HG03175 (cell line): Measurements from ENCODE around the gene SMYD3.
"Not testable (repeated sequence)": the region's sequence is repeated elsewhere in the genome, so short reads cannot be mapped to it uniquely, and the experiment has no call there.

Experiments
- ATAC-seq: cut with Tn5 transposase; IDR thresholded peaks from one replicate; pipeline ENCODE4 v1.9.1; 2021; ENCODE audit warnings: mild to moderate bottlenecking, moderate library complexity; ENCODE audit not compliant: unreplicated experiment

Gene SMYD3

DNA sequence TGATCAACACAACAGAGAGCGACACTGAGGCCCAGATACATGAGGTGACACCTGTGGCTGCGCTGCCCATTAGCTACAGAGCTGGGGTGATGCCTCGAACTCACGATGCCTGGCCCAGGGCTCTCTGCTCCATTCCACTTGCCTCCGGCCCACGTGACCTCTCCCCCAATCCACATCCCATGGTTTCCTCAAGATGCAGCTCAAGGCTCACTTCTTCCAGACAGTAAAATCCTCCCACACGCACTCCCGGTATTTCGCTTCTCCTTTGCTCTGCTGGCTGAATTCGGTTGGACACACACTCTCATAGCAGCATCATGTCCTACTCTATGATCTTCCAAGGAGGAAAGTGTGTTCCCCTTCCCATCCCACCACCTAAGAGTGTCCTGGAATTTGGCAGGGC, 679.8 kb downstream of the SMYD3 start:
- no peak for ATAC-seq

DNA sequence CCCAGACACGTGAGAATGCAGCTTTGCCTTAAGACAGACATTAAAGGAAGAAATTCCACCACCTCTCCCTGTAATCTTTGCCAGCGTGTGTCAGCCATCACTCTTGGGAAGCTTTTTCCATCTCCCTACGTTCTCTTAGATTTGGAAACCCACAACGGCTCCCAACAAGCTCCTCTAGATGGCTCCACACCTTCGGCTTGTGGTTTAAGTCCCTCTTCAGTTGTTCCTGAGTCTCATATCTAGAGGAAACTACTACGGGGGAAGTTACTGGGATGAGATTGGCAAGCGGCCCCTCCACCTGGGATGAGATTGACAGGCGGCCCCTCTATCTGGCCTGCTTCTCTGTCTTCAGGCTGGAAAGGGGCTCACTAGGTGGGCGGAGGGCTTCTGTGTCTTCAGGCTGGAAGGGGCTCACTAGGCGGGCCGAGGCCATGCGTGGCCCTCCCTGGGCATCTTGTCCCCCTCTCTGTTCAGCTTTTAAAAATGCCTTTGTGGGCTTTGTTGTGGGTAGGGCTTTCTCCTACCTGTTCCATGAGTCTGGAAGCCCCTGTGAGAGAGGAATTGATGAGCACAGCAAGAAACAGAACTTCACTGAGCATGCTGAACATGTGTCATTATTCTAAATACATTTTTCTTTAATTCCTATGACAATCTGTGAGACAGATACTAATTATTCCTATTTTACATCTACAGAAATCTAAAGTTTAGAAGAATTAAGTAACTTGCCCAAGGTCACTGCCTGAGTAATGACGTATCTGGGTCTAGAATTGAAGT, 681.8 kb downstream of the SMYD3 start:
- ATAC-seq = no peak

- no peak for ATAC-seq
These were observed 683.5 kb downstream of the SMYD3 start for GRCh38 chr1:245823408-245824147.

DNA sequence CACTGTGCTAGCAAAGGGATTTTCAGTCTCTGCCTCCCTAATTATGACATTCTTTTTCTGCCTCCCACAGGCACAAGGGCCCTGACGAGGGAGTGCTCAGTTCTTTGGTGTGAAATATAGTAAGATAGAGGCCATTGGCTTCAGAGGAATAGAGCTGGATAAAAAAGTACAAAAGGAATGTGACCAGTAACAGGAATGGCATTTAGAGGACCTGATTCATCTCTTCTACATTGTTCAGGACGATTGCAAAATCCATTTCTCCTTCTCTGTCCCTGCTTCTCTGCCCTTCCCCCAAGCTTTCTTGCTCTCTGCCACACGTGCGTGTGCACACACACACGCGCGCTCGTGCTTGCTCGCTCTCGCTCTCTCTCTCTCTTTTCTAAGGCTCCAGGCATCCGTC, 684.1 kb downstream of the SMYD3 start:
- ATAC-seq = no peak

DNA sequence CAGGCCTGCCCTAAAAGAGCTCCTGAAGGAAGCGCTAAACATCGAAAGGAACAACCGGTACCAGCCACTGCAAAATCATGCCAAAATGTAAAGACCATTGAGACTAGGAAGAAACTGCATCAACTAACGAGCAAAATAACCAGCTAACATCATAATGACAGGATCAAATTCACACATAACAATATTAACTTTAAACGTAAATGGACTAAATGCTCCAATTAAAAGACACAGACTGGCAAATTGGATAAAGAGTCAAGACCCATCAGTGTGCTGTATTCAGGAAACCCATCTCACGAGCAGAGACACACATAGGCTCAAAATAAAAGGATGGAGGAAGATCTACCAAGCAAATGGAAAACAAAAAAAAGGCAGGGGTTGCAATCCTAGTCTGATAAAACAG, 688.7 kb downstream of the SMYD3 start:
- ATAC-seq = not testable (repeated sequence)

DNA sequence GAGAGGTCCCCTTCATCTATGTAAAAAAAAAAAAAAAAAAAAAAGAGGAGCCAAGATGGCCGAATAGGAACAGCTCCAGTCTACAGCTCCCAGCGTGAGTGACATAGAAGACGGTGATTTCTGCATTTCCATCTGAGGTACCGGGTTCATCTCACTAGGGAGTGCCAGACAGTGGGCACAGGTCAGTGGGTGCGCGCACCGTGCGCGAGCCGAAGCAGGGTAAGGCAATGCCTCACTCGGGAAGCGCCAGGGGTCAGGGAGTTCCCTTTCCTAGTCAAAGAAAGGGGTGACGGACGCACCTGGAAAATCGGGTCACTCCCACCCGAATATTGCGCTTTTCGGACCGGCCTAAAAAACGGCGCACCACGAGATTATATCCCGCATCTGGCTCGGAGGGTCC, 690.6 kb downstream of the SMYD3 start:
- not testable (repeated sequence) for ATAC-seq

DNA sequence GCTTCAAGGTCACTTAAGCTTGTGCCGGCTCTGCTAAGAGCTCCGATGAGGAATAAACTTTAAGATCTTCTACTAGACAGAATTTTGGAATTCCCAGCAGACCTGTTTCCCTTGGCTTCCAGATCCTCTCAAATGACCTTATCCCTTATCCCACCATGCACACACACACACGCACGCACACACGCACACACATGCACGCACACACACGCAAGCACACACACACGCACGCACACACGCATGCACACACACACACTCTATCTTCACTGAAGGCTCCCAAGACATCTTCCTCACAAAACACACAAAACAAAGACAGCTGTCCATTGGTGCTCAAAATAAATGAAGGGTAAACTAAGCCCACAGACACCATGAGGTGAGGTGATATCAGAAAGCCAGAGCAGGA, 692.4 kb downstream of the SMYD3 start:
- no peak for ATAC-seq

- no peak for ATAC-seq
These were observed 694.8 kb downstream of the SMYD3 start for GRCh38 chr1:245812278-245812677.

- ATAC-seq = no peak
These were observed 696.2 kb downstream of the SMYD3 start for GRCh38 chr1:245810789-245811337.

GRCh38 chr1:245810181-245810769, 696.8 kb downstream of the SMYD3 start:
- no peak for ATAC-seq

DNA sequence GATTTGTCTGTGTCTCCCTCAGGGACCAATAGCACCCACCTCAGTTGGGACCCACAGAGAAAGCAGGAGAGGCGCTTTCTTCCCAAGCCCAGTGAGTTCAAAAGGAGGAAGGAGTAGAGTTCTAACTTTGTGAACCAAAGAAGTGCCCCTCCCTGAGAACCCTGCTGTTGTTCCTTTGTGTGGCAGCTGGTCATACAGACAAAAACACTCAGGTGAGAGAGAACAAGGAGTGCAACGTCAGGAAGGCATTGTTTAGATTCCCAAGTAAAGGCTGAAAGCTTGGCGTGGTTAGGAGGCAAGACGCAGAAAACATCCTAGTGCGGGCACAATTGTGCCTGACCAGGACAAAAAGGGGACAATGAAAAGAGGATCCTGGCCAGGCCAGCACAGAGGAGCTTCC, 697.7 kb downstream of the SMYD3 start:
- no peak for ATAC-seq

- ATAC-seq = peak; percentile 26
These were observed 698.9 kb downstream of the SMYD3 start for GRCh38 chr1:245807954-245808719.

GRCh38 chr1:245807306-245807705, 699.8 kb downstream of the SMYD3 start:
- ATAC-seq = peak; percentile 88

GRCh38 chr1:245805532-245805931, 701.5 kb downstream of the SMYD3 start:
- no peak for ATAC-seq

DNA sequence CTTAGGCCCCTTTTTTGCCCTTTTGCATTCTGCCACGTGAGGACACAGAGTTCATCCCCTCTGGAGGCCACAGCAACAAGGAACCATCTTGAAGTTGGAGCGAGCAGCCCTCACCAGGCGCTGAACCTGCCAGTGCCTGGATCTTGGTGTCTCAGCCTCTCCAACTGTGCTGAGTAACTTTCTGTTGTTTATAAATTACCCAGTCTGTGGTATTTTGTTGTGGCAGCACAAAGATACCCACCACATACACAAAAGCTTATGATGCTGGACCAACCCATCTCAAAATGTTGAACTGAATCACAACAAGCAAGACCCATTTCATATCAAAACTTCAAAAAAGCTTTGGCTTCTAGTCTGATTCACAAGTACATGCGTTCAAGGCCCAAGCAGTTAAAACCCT, 702.4 kb downstream of the SMYD3 start:
- ATAC-seq = no peak

GRCh38 chr1:245803666-245804037, 703.4 kb downstream of the SMYD3 start:
- ATAC-seq = no peak

DNA sequence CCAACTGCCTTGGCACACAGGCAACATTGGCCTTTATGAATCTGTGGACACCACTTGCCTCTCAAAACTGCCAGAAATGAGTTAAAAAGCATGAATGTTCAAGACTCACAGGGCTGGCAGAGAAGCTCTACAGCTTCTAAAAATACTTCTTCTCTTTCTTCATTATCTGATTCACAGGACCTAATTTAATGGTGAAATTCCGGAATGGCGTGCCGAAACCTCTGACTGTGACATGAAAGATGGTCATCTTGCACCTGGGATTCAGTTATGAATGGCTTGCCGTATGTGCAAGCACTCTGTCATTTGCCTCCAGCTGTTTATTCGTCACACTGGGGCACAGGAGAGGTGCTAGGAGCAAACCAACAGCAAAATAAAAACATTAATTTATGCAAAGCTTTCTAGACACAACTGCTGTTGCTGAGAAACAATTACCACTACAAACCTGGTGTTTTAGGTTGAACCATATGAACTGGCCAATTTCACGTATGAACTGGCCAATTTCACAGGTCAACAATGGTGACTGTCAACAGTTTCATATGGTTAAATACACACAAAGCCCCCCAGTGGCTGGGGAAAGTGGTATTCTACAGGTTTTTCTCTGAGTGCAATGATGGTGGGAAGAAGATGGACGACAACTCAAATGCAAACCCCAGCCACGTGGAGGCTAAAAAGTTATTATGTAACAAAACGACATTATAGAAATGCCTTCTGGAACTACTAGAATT, 704.0 kb downstream of the SMYD3 start:
- no peak for ATAC-seq

DNA sequence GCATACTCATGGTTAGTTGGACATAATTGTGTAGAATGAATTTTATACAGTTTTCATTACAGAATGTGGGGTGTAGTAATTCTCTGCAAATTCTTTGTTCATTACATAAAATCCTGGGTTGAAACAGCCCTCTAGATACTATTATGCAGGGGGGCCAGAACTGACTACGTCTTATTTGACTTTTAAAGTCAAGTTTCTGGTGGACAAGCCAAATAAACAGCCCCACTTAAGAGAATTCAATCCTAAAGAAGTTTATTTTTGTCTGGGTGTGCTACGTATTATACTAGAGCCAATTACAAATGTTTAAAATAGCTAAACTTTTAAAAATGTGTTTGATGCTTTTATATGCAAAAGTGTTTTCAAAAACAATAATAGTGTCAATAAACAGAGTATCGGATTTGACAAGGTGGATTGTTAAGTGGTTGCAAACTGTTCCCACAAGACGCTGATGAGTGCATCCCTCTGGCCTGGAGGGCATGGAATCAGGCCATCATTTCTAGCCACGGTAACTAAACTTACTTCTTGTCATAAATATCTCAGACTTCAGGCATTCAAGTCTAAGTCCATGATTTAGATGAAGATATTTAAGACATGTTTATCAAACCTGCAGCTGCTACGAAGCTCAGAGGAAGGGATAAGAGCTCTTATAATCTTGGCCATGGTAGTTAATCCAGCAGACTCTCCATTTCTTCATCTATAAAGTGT, 706.0 kb downstream of the SMYD3 start:
- ATAC-seq = no peak

DNA sequence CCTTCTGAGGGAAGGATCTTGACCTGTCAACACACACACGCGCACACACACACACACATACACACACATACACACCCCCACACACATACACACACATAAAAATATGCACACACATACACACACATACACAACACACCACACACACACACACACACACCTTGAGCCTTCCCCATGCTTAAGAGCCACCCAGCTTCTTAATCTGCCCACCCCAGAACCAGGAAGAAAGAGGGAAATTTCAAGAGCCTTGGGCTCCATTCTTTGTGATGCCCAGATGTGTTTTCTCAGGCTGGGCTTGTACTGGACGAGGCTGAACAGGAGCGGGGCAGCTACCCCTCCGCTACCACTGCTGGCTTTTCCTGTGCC, 708.7 kb downstream of the SMYD3 start:
- no peak for ATAC-seq
